Stimulated activated CD8-positive, alpha-beta memory T cell treated with anti-CD3 and anti-CD28 coated beads, Interleukin-12 subunit alpha, Interleukin-12 subunit beta, amount 100 ng/mL, for 4 hours (primary cell): ENCODE data around the gene ZNF143.
A peak's percentile ranks its signal among the peaks of the same experiment; 100 is the strongest.
"Not testable (repeated sequence)": the region's sequence is repeated elsewhere in the genome, so short reads cannot be mapped to it uniquely, and the experiment has no call there.

Experiments
- DNase-seq: peaks from one replicate; pipeline ENCODE4 v3.0.0-alpha.2; 2020; ENCODE audit warnings: low read depth

Gene ZNF143

GRCh38 chr11:9498457-9499078 is 37.8 kb downstream of the ZNF143 start:
- DNase-seq: no peak

GRCh38 chr11:9506489-9507276 is 45.9 kb downstream of the ZNF143 start:
- DNase-seq: peak; percentile 42

- DNase-seq: no peak
Observed at GRCh38 chr11:9507277-9507580, 46.4 kb downstream of the ZNF143 start.

GRCh38 chr11:9509041-9509440 is 48.2 kb downstream of the ZNF143 start:
- no peak for DNase-seq

GRCh38 chr11:9512370-9513019 is 51.7 kb downstream of the ZNF143 start:
- DNase-seq: no peak

GRCh38 chr11:9514576-9514975 is 53.8 kb downstream of the ZNF143 start:
- DNase-seq: not testable (repeated sequence)

- no peak for DNase-seq
Observed at GRCh38 chr11:9516113-9516512, 55.3 kb downstream of the ZNF143 start.

- DNase-seq: no peak
Observed at GRCh38 chr11:9518835-9519410, 58.1 kb downstream of the ZNF143 start.

GRCh38 chr11:9524001-9524400 is 63.2 kb downstream of the ZNF143 start:
- DNase-seq: no peak

- DNase-seq: no peak
Observed at GRCh38 chr11:9525116-9525515, 64.3 kb downstream of the ZNF143 start.

GRCh38 chr11:9527481-9528135 is 66.8 kb downstream of the ZNF143 start:
- no peak for DNase-seq

GRCh38 chr11:9528136-9528501 is 67.3 kb downstream of the ZNF143 start:
- DNase-seq: no peak

- DNase-seq: no peak
Observed at GRCh38 chr11:9528573-9529333, 67.9 kb downstream of the ZNF143 start.

GRCh38 chr11:9529334-9529650 is 68.5 kb downstream of the ZNF143 start:
- DNase-seq: no peak

GRCh38 chr11:9530020-9530621 is 69.3 kb downstream of the ZNF143 start:
- no peak for DNase-seq

GRCh38 chr11:9530901-9531625 is 70.3 kb downstream of the ZNF143 start:
- DNase-seq: no peak

GRCh38 chr11:9533058-9533457 is 72.2 kb downstream of the ZNF143 start:
- DNase-seq: no peak

- no peak for DNase-seq
Observed at GRCh38 chr11:9533736-9534473, 73.1 kb downstream of the ZNF143 start.

- peak; percentile 47 for DNase-seq
Observed at GRCh38 chr11:9535189-9535781, 74.5 kb downstream of the ZNF143 start.

- DNase-seq: no peak
Observed at GRCh38 chr11:9538548-9538947, 77.7 kb downstream of the ZNF143 start.
